Activated CD8-positive, alpha-beta memory T cell treated with anti-CD3 and anti-CD28 coated beads, Interleukin-2, amount 10 ng/mL, durations not matched to agents 7 days and 5 days (primary cell): Measurements from ENCODE around the gene ABCB4. TPM values are rescaled to one million over a fixed set of nuclear protein-coding genes. Genes with fewer than 3 reads are reported as not detected.
A peak's percentile ranks its signal among the peaks of the same experiment; 100 is the strongest.

ENCODE experiments used
- ATAC-seq: fragments of 150-1000 bp; cut with Tn5 transposase; one replicate; pipeline ENCODE4 v1.10.0; 2021; ENCODE audit warnings: moderate library complexity
- CTCF ChIA-PET: fragments of 350-600 bp; sonication (Branson Sonifier 250); formaldehyde crosslinking; loops from one replicate; lab custom pipeline; 2021; ENCODE audit warnings: antibody characterized with exemption; lab: Charles Lee
- DNase-seq: peaks from one replicate; pipeline ENCODE4 v3.0.0-alpha.2; 2020
- H3K27ac Mint-ChIP-seq: one replicate; pipeline ENCODE4 v1.8.0; 2021; ENCODE audit warnings: mild to moderate bottlenecking, mixed read lengths
- H3K27me3 Mint-ChIP-seq: one replicate; pipeline ENCODE4 v1.8.0; 2021; ENCODE audit warnings: mixed read lengths
- H3K36me3 Mint-ChIP-seq: one replicate; pipeline ENCODE4 v1.8.0; 2021; ENCODE audit warnings: mild to moderate bottlenecking, mixed read lengths
- H3K4me1 Mint-ChIP-seq: one replicate; pipeline ENCODE4 v1.8.0; 2021; ENCODE audit warnings: mixed read lengths
- H3K4me3 Mint-ChIP-seq: one replicate; pipeline ENCODE4 v1.8.0; 2021; ENCODE audit warnings: mild to moderate bottlenecking, moderate library complexity, mixed read lengths
- H3K9me3 Mint-ChIP-seq: one replicate; pipeline ENCODE4 v1.8.0; 2022; ENCODE audit warnings: low read depth, mixed read lengths
- total RNA-seq, 2 experiments: library from RNA; stranded (reverse); gene quantifications; one replicate each; pipeline ENCODE4 v1.2.3, GENCODE V29; 2021

The ABCB4 gene
- under 1 TPM in 1 of 2 experiments, not detected in 1; 0.07 TPM for total RNA-seq

DNA sequence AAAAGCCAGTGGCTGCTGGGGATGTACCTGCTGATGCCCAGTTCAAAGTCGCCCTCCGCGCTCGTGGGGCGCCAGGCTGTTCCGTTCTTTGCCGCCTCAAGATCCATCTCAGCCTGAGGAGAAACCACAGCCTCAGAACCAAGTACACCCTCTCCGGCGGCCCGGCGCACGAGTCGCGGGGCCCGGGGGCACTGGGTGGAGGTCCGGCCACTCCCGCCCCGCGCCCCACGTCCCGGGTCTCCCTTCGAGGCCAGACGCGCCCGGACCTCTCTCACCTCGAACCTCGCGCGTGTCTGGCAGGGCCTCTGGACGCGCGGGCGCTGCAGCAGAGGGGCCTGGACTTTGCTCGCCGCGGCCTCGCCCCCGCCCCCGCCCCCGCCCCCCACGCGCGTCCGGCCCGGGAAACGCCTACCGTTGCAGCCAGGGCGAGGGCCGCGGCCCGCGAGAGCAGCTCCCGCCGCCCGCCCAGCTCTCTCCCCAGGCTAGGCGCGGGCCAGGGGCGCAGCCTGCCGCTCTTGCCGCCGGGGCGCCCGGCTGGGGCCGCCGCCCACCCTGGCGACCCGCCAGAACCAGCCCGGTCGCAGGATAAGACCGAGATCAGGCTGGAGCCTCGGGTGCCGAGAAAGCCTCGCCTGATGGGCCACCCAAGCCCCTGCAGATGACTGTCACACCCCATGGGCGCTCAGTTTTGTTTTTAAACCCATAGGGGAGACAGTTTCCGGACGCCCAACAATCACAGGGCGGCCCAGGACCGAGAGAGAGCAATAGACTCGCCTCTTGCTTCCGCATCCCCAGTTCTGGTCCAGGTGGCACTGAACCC is at the start of gene ABCB4:
Gene ABCB4 (minus strand): TSS at position 322 of the 820 bp plus-strand sequence. CDS start 215 bp downstream, at position 107.
- Mint-ChIP-seq H3K27me3 (peaks cover 44% of the 10 kb centered on the region), H3K9me3 (no peaks in the 10 kb centered on the region), H3K4me1 (peaks cover 9% of the 10 kb centered on the region), H3K27ac (no peak within 1 kb of the TSS), H3K4me3 (no peak within 1 kb of the TSS), H3K36me3 (no peaks in the 10 kb centered on the region)
- ATAC-seq (peak; percentile 33), DNase-seq (no peak)
- CTCF ChIA-PET: no interaction called here

DNA sequence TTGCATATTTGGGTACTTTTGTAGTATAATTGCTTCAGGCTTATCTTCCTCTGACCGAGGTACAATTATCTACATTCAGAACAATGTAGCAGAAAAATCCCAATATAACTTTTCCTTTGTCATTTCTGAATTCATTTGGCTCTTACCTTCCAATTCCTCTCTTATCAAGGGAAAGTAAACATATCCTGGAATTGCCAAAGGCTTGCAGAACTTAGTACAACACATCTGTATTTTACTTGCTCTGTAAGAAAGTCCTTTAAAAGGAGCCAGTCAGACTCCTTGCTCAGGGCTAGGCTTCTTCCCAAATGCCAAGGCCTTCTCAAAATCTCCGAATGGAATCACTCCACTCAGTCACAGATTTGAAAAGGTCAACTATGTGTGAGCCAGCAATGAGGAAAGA is 43.3 kb upstream of the ABCB4 start:
- H3K27me3 Mint-ChIP-seq: no peaks in the 10 kb centered on the region
- no peak overlapping the region for H3K27ac Mint-ChIP-seq
- no peak for DNase-seq
- H3K4me3 Mint-ChIP-seq: no peak overlapping the region
- CTCF ChIA-PET: no interaction called here
- H3K4me1 Mint-ChIP-seq: peaks cover 8% of the 10 kb centered on the region
- no peak for ATAC-seq
- peaks cover 12% of the 10 kb centered on the region for H3K36me3 Mint-ChIP-seq
- no peaks in the 10 kb centered on the region for H3K9me3 Mint-ChIP-seq

DNA sequence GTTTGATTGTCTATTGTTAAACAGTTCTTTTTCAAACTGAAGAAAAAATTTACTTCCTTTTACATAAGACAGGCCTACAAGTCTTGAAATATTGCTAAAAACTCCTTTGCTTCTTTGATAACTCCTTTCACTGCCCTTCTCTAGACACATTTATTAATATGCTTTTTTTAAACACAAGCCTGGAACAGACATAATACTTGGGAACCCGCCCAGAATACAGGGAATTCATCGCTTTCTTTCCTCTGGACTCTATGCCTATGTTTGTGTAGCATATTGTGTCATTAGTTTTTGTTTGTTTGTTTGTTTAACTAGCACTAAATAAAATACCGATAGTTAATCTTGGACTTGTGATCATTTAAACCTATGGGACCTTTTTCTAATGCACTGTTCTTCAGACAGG is 42.4 kb upstream of the ABCB4 start:
- H3K27ac Mint-ChIP-seq: no peak overlapping the region
- no peak for DNase-seq
- peaks cover 14% of the 10 kb centered on the region for H3K36me3 Mint-ChIP-seq
- CTCF ChIA-PET: no interaction called here
- ATAC-seq: no peak
- H3K9me3 Mint-ChIP-seq: no peaks in the 10 kb centered on the region
- peaks cover 8% of the 10 kb centered on the region for H3K4me1 Mint-ChIP-seq
- H3K27me3 Mint-ChIP-seq: no peaks in the 10 kb centered on the region
- no peak overlapping the region for H3K4me3 Mint-ChIP-seq

DNA sequence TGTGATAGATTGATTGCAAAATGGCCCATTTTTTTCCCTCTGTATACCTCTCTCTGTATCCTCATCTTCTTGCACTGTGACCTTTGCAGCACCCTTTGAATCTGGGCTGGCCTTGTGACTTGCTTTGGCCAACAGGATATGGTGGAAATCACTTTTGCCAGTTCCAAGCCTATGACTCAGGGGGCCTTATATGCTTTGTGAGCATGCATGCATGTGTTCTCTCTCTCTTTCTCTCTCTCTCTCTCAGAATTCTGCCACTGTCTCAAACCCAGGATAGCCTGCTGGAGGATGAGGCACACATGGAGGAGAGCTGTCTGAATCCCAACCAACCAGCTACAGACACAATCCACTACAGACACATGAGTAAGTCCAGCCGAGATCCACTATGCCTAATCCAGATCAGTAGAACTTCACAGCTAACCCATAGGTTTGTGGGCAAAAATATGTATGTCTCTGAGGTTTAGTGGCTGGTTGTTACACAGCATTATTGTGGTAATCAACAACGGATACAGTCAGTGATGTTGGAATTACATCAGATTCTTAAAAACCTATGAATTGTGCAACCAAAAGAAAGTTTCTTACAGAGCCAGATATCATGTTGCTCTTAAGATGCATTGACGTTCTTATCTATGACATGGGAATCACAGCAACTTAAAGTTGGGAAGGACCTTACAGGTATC is 41.8 kb upstream of the ABCB4 start:
- no peak overlapping the region for H3K4me3 Mint-ChIP-seq
- no peak for DNase-seq
- no peak overlapping the region for H3K27ac Mint-ChIP-seq
- peaks cover 14% of the 10 kb centered on the region for H3K36me3 Mint-ChIP-seq
- H3K27me3 Mint-ChIP-seq: no peaks in the 10 kb centered on the region
- no peak for ATAC-seq
- peaks cover 6% of the 10 kb centered on the region for H3K4me1 Mint-ChIP-seq
- H3K9me3 Mint-ChIP-seq: no peaks in the 10 kb centered on the region
- CTCF ChIA-PET: interaction anchor here (1.7 kb wide), 1 partner anchor 11 kb away, joined by 5 read pairs; no protein-coding TSS in a partner anchor

DNA sequence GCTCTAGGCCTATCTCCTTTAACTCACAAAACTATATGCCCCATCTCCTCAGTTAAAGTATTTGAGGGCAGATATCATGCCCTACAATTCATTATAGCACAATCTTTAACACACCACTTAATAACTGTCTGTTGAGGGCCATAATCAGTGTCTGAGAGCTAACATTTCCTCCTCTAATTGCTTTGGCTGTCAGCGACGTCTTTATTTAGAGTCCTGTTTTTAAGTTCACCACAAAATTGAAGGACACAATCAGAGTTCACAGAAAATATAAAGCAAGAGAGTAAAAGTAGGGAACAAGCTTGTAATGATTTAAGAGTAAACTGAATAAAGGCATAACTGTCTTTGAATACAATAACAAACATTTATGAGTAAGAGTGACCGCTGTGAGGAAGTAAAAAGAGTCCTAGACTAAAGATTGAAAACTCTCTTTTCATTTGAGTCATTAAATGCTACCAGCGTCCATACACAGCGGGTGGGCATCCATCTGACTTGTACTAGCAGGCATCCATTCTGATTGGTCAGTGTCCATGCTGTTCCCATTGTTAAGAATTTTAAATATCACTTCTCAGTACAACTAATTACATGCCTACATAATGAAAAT is 38.4 kb upstream of the ABCB4 start:
- ATAC-seq (no peak), DNase-seq (no peak)
- Mint-ChIP-seq H3K27ac (no peak overlapping the region), H3K4me3 (no peak overlapping the region), H3K9me3 (no peaks in the 10 kb centered on the region), H3K27me3 (no peaks in the 10 kb centered on the region), H3K4me1 (peaks cover 8% of the 10 kb centered on the region), H3K36me3 (peaks cover 12% of the 10 kb centered on the region)
- CTCF ChIA-PET: no interaction called here

GRCh38 chr7:87512906-87513305 is 37.4 kb upstream of the ABCB4 start:
- no peak for DNase-seq
- Mint-ChIP-seq H3K27me3 (no peaks in the 10 kb centered on the region), H3K27ac (no peak overlapping the region), H3K4me3 (no peak overlapping the region), H3K4me1 (peaks cover 9% of the 10 kb centered on the region), H3K36me3 (peaks cover 14% of the 10 kb centered on the region), H3K9me3 (no peaks in the 10 kb centered on the region)
- CTCF ChIA-PET: no interaction called here
- ATAC-seq: no peak

GRCh38 chr7:87511510-87511909 is 36.0 kb upstream of the ABCB4 start:
- CTCF ChIA-PET: interaction anchor here (1.1 kb wide), 1 partner anchor 34 kb away, joined by 3 read pairs; no protein-coding TSS in a partner anchor
- no peak for DNase-seq
- no peak for ATAC-seq
- Mint-ChIP-seq H3K9me3 (no peaks in the 10 kb centered on the region), H3K4me1 (peaks cover 9% of the 10 kb centered on the region), H3K27me3 (no peaks in the 10 kb centered on the region), H3K4me3 (no peak overlapping the region), H3K27ac (no peak overlapping the region), H3K36me3 (peaks cover 14% of the 10 kb centered on the region)

DNA sequence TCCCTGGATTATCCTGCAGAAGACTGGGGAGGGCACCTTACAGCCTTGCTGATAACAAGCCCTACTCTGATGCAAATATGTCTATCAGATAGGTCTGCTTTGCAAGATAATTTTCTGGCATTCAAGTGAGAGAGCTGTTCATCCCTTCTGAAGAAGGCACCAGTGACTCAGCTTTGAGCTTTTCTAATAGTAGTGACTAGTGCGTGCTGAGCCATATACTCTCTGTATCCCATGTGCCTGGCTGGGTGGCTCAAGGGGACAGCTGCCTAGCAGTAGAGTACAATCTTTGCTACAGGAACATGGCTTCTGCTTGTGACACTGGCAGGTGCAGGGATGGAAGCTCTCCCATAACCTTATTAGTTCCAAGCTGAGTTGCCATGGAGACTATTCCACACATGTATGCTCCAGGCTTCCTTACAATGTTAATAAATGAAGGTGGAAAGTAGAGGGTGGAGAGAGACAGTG is 35.0 kb upstream of the ABCB4 start:
- no peak for ATAC-seq
- H3K36me3 Mint-ChIP-seq: peaks cover 14% of the 10 kb centered on the region
- no peaks in the 10 kb centered on the region for H3K27me3 Mint-ChIP-seq
- DNase-seq: no peak
- CTCF ChIA-PET: no interaction called here
- H3K4me3 Mint-ChIP-seq: no peak overlapping the region
- H3K9me3 Mint-ChIP-seq: no peaks in the 10 kb centered on the region
- peaks cover 14% of the 10 kb centered on the region for H3K4me1 Mint-ChIP-seq
- H3K27ac Mint-ChIP-seq: no peak overlapping the region

DNA sequence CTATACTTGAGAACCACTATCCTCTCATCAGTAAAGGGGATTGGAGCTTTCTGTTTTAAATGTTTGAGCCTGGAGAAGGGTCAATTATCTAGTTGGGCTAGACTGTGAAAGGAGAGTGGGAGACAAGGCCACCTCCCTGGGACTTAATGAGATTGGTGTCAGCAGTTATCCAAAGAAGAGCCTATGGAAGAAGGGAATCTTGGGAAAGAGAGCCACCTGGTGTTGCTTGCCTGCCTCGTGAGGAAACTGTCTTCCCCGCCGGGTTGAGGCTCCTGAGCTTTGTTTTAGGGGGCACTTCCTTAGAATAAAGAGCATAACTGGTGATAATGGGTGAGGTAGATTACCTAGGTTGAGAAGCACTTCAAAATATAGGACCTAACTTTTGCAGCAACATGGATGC is 32.0 kb upstream of the ABCB4 start:
- H3K9me3 Mint-ChIP-seq: no peaks in the 10 kb centered on the region
- H3K4me1 Mint-ChIP-seq: peaks cover 14% of the 10 kb centered on the region
- no peak for ATAC-seq
- H3K27me3 Mint-ChIP-seq: no peaks in the 10 kb centered on the region
- CTCF ChIA-PET: no interaction called here
- no peak overlapping the region for H3K27ac Mint-ChIP-seq
- no peak overlapping the region for H3K4me3 Mint-ChIP-seq
- DNase-seq: no peak
- H3K36me3 Mint-ChIP-seq: peaks cover 1% of the 10 kb centered on the region

GRCh38 chr7:87506246-87507180 is 31.0 kb upstream of the ABCB4 start:
- CTCF ChIA-PET: interaction anchor here (0.8 to 1.9 kb wide), 5 partner anchors 10 to 382 kb away, joined by 3 to 5 read pairs (median 4); partner anchors contain the start of gene ABCB1
- H3K27ac Mint-ChIP-seq: no peak overlapping the region

DNA sequence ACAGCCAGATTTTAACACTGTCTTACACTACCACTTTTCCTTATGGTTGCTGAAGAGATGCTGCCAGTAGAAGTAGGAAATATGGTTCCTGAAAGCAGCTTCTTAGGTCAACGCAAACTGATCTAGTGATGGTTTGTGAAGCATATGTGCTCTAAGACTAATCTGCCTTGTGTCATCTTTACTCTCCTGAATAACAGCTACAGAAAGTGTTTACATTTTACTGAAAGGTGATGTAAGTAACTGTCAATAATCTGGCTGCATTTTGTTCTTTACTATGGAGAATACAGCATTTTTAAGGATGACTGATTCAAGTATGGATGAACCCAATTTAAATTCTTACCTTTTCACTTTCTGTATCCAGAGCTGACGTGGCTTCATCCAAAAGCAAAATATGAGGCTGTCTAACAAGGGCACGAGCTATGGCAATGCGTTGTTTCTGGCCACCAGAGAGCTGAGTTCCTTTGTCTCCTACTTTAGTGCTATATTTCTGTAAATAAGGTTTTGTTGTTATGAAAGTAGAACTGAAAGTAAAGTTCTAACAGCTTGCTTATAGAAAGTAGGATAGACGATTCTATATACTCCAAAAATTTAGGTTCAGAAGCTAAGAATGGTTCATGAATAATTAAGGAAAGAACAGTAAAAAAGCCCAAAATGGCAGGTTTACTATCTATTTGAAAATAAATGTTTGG is 30.2 kb upstream of the ABCB4 start:
- peaks cover 10% of the 10 kb centered on the region for H3K4me1 Mint-ChIP-seq
- ATAC-seq (no peak), DNase-seq (no peak)
- no peaks in the 10 kb centered on the region for H3K9me3 Mint-ChIP-seq
- no peak overlapping the region for H3K4me3 Mint-ChIP-seq
- H3K27me3 Mint-ChIP-seq: no peaks in the 10 kb centered on the region
- CTCF ChIA-PET: interaction anchor here (0.8 to 1.9 kb wide), 6 partner anchors 11 to 383 kb away, joined by 3 to 5 read pairs (median 4); partner anchors contain the start of gene ABCB1
- H3K36me3 Mint-ChIP-seq: peaks cover 1% of the 10 kb centered on the region
- H3K27ac Mint-ChIP-seq: peak overlapping the region; percentile 29

More at GRCh38 chr7:87506246-87507180, 31.0 kb upstream of the ABCB4 start:
- ATAC-seq: no peak
- Mint-ChIP-seq H3K4me3 (no peak overlapping the region), H3K36me3 (peaks cover 1% of the 10 kb centered on the region), H3K9me3 (no peaks in the 10 kb centered on the region), H3K27me3 (no peaks in the 10 kb centered on the region), H3K4me1 (peaks cover 14% of the 10 kb centered on the region)
- DNase-seq: no peak

DNA sequence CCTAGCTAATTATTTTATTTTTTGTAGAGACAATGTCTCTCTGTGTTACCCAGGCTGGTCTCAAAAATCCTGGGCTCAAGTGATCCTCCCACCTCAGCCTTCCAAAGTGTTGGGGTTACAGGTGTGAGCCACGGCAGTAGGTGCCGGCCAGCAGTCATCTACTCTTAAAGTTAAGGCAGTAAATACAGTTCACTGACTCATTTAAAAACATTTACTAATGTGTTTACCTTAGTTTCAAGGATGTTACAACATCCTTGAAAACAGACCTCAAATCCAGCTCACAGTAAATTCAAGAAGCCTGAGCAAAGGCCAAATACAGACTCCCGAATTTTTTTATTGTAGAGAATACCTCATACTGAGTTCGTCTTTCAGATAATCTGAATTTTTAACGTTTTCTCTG is 29.6 kb upstream of the ABCB4 start:
- DNase-seq (no peak), ATAC-seq (no peak)
- Mint-ChIP-seq H3K4me1 (peaks cover 8% of the 10 kb centered on the region), H3K27ac (no peak overlapping the region), H3K9me3 (no peaks in the 10 kb centered on the region), H3K27me3 (no peaks in the 10 kb centered on the region), H3K4me3 (no peak overlapping the region), H3K36me3 (peaks cover 1% of the 10 kb centered on the region)
- CTCF ChIA-PET: interaction anchor here (1.5 to 1.9 kb wide), 3 partner anchors 96 to 383 kb away, joined by 3 to 5 read pairs (median 4); partner anchors contain the start of gene ABCB1
